HepG2 (cell line): Measurements from ENCODE around the gene ASCC2. TPM values are rescaled to one million over a fixed set of nuclear protein-coding genes. Genes with fewer than 3 reads are reported as not detected.

Experiments used
- AKNA ChIP-seq: sonication (generic); formaldehyde crosslinking; IDR thresholded peaks from 2 replicates; pipeline ENCODE4 v1.4.0; 2020; ENCODE audit warnings: missing genetic modification reagents, borderline replicate concordance
- BRCA1 ChIP-seq: sonication (generic); formaldehyde crosslinking; IDR thresholded peaks from 2 replicates; pipeline ENCODE4 v1.4.0; 2020; ENCODE audit warnings: missing genetic modification reagents
- GFI1 ChIP-seq: sonication (generic); formaldehyde crosslinking; IDR thresholded peaks from 2 replicates; pipeline ENCODE4 v1.5.0; 2020; ENCODE audit warnings: missing genetic modification reagents, mild to moderate bottlenecking, borderline replicate concordance
- MNT ChIP-seq: fragments of 450-650 bp; IDR thresholded peaks from 2 replicates; pipeline ENCODE4 v1.6.1; 2016
- RXRB ChIP-seq: IDR thresholded peaks from 2 replicates; pipeline ENCODE4 v1.6.1; 2016; ENCODE audit warnings: borderline replicate concordance, missing genetic modification reagents, missing compliant biosample characterization
- SIX1 ChIP-seq: sonication (generic); formaldehyde crosslinking; IDR thresholded peaks from 2 replicates; pipeline ENCODE4 v1.4.0; 2020; ENCODE audit warnings: missing genetic modification reagents, borderline replicate concordance
- SMC3 ChIP-seq: IDR thresholded peaks from 2 replicates; pipeline ENCODE4 v1.6.1; 2011; ENCODE audit warnings: low read length, improper control_type of control experiment
- polyA plus RNA-seq, 8 experiments: library from polyadenylated mRNA; depleted of rRNA in 3 of 8; stranded (reverse) in 7 of 8; unstranded in 1 of 8; fragments of >200 nt; fragmentation: Illumina TruSeq in 4 of 8; extraction: Trizol in 4 of 8; gene quantifications; 2 replicates each; pipeline versions ENCODE4 v1.2.1 to v1.2.3, GENCODE V29; 2011 to 2016; ENCODE audit warnings: low read depth in 4 of 8, missing spikeins in 1 of 8, mixed read lengths in 1 of 8; ENCODE audit not compliant: insufficient read depth in 1 of 8
- total RNA-seq, 5 experiments: library from RNA; depleted of rRNA; stranded (reverse); fragments of >200 nt; fragmentation: Illumina TruSeq; extraction: Trizol; gene quantifications; 2 replicates each; pipeline ENCODE4 v1.2.3, GENCODE V29; 2016; ENCODE audit warnings: low read depth in 1 of 5
- TF ChIP-seq, protein P1 (sequence below), 2 experiments: fragments of 450-650 bp in 1 of 2; sonication (generic) in 1 of 2; formaldehyde crosslinking in 1 of 2; IDR thresholded peaks; 2 replicates each; pipeline versions ENCODE4 v1.6.1 to v1.8.0; 2016 to 2022; ENCODE audit warnings: antibody characterized with exemption in 1 of 2, mild to moderate bottlenecking in 1 of 2, missing genetic modification reagents in 1 of 2
- TF ChIP-seq, protein P2 (sequence below): IDR thresholded peaks from 2 replicates; pipeline ENCODE4 v1.6.1; 2016; ENCODE audit warnings: missing compliant biosample characterization, missing genetic modification reagents, borderline replicate concordance
- TF ChIP-seq, protein P3 (sequence below): IDR thresholded peaks from 2 replicates; pipeline ENCODE4 v1.6.1; 2016

Gene ASCC2
- total and polyA plus RNA-seq, 2 of the 13 experiments (the other 11 are each of a cell fraction or from before 2014, with no cell fraction given): 26.2 to 26.3 TPM

DNA sequence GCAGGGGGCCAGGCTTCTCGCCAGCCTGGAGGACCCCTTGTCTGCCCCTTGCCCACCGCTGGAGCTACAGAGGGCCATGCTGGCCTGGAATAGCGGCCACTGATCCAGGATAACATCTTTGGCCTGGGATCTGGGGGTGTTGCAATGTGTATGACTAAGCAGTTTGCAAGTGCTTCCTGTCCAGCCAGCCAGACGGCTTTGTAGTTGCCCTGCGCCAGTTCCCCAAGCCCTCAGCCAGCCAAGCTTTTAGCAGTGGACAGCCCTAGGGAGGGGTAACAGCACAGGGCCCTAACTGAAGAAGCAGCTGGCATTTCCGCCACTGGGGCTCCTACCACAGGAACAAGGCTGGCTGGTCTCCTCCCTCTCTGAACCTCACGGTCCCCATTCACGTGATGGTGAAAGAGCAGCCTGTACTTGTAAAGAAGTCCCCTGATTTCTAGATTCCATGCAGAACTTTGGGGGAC lies 38.8 kb downstream of the ASCC2 start (continued):
- TF ChIP-seq, protein P1, sequence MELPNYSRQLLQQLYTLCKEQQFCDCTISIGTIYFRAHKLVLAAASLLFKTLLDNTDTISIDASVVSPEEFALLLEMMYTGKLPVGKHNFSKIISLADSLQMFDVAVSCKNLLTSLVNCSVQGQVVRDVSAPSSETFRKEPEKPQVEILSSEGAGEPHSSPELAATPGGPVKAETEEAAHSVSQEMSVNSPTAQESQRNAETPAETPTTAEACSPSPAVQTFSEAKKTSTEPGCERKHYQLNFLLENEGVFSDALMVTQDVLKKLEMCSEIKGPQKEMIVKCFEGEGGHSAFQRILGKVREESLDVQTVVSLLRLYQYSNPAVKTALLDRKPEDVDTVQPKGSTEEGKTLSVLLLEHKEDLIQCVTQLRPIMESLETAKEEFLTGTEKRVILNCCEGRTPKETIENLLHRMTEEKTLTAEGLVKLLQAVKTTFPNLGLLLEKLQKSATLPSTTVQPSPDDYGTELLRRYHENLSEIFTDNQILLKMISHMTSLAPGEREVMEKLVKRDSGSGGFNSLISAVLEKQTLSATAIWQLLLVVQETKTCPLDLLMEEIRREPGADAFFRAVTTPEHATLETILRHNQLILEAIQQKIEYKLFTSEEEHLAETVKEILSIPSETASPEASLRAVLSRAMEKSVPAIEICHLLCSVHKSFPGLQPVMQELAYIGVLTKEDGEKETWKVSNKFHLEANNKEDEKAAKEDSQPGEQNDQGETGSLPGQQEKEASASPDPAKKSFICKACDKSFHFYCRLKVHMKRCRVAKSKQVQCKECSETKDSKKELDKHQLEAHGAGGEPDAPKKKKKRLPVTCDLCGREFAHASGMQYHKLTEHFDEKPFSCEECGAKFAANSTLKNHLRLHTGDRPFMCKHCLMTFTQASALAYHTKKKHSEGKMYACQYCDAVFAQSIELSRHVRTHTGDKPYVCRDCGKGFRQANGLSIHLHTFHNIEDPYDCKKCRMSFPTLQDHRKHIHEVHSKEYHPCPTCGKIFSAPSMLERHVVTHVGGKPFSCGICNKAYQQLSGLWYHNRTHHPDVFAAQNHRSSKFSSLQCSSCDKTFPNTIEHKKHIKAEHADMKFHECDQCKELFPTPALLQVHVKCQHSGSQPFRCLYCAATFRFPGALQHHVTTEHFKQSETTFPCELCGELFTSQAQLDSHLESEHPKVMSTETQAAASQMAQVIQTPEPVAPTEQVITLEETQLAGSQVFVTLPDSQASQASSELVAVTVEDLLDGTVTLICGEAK (IDR thresholded peaks at IDR 0.05): no peak
- TF ChIP-seq, protein P1 (CRISPR knock-in tag; IDR thresholded peaks at IDR 0.05): no peak
- TF ChIP-seq MNT: no peak
- no peak for TF ChIP-seq GFI1
- TF ChIP-seq, protein P2, sequence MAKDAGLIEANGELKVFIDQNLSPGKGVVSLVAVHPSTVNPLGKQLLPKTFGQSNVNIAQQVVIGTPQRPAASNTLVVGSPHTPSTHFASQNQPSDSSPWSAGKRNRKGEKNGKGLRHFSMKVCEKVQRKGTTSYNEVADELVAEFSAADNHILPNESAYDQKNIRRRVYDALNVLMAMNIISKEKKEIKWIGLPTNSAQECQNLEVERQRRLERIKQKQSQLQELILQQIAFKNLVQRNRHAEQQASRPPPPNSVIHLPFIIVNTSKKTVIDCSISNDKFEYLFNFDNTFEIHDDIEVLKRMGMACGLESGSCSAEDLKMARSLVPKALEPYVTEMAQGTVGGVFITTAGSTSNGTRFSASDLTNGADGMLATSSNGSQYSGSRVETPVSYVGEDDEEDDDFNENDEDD (CRISPR knock-in tag): peak; percentile 15; the same call in 1 of the 2 replicates
- TF ChIP-seq SMC3: 0 out of 2 replicates have a peak, but pooled peaks have one; percentile 1
- peak; percentile 75; the same call in 1 of the 2 replicates for TF ChIP-seq RXRB (CRISPR knock-in tag)
- TF ChIP-seq, protein P3, sequence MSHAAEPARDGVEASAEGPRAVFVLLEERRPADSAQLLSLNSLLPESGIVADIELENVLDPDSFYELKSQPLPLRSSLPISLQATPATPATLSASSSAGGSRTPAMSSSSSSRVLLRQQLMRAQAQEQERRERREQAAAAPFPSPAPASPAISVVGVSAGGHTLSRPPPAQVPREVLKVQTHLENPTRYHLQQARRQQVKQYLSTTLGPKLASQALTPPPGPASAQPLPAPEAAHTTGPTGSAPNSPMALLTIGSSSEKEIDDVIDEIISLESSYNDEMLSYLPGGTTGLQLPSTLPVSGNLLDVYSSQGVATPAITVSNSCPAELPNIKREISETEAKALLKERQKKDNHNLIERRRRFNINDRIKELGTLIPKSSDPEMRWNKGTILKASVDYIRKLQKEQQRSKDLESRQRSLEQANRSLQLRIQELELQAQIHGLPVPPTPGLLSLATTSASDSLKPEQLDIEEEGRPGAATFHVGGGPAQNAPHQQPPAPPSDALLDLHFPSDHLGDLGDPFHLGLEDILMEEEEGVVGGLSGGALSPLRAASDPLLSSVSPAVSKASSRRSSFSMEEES (CRISPR knock-in tag): peak; percentile 41; the same call in 1 of the 2 replicates
- TF ChIP-seq BRCA1: no peak
- TF ChIP-seq AKNA (CRISPR knock-in tag): no peak
- TF ChIP-seq SIX1 (CRISPR knock-in tag): no peak
